K562 (cell line): ENCODE results near the gene CENPT. TPM values are rescaled to one million over a fixed set of nuclear protein-coding genes. Genes with fewer than 3 reads are reported as not detected.

ENCODE experiments used
- CLOCK ChIP-seq: fragments of 250-450 bp; sonication (Bioruptor Pico); IDR thresholded peaks from 2 replicates; pipeline ENCODE4 v1.4.0; 2020; ENCODE audit warnings: mild to moderate bottlenecking, moderate library complexity, borderline replicate concordance
- FOSL1 ChIP-seq: fragments of 200-800 bp; sonication (Bioruptor generic); conservative IDR thresholded peaks from 2 replicates; pipeline ENCODE4 v1.6.1; 2016; ENCODE audit warnings: missing genetic modification characterization, missing compliant biosample characterization
- GATAD2A ChIP-seq: fragments of 450-650 bp; IDR thresholded peaks from 2 replicates; pipeline ENCODE4 v1.6.1; 2017
- HSF4 ChIP-seq: fragments of 250-450 bp; sonication (Bioruptor Pico); IDR thresholded peaks from 2 replicates; pipeline ENCODE4 v2.1.2; 2022; ENCODE audit warnings: mild to moderate bottlenecking, moderate library complexity, borderline replicate concordance
- MCM5 ChIP-seq: fragments of 450-650 bp; IDR thresholded peaks from 2 replicates; pipeline ENCODE4 v1.6.1; 2016; ENCODE audit warnings: low read depth
- MYBL2 ChIP-seq, 2 experiments: fragments of 450-650 bp in 1 of 2; sonication (generic) in 1 of 2; formaldehyde crosslinking in 1 of 2; IDR thresholded peaks; 2 replicates each; pipeline versions ENCODE4 v1.6.1 to v1.8.1; 2017 to 2022; ENCODE audit warnings: borderline replicate concordance in 1 of 2, inconsistent platforms in 1 of 2, low read depth in 1 of 2, mild to moderate bottlenecking in 1 of 2, missing genetic modification reagents in 1 of 2, moderate library complexity in 1 of 2
- NCOR1 ChIP-seq: fragments of 450-650 bp; IDR thresholded peaks from 2 replicates; pipeline ENCODE4 v1.6.1; 2016; ENCODE audit warnings: mild to moderate bottlenecking, moderate library complexity
- NONO ChIP-seq, 2 experiments: fragments of 200-400 bp in 1 of 2; fragments of 450-650 bp in 1 of 2; formaldehyde crosslinking in 1 of 2; IDR thresholded peaks; 2 replicates each; pipeline ENCODE4 v1.6.1; 2017; ENCODE audit warnings: low read depth in 2 of 2, mild to moderate bottlenecking in 2 of 2, moderate library complexity in 2 of 2, low read length in 1 of 2
- PCBP1 ChIP-seq: fragments of 200-400 bp; formaldehyde crosslinking; IDR thresholded peaks from 2 replicates; pipeline ENCODE4 v1.6.1; 2018; ENCODE audit warnings: mild to moderate bottlenecking, low read depth, low read length; ENCODE audit not compliant: poor library complexity, severe bottlenecking
- PHF20 ChIP-seq: fragments of 450-650 bp; IDR thresholded peaks from 2 replicates; pipeline ENCODE4 v1.6.1; 2018; ENCODE audit not compliant: partially characterized antibody
- POLR2G ChIP-seq: fragments of 200-400 bp; formaldehyde crosslinking; IDR thresholded peaks from 2 replicates; pipeline ENCODE4 v1.6.1; 2017; ENCODE audit warnings: low read depth, mild to moderate bottlenecking, antibody characterized with exemption, low read length, moderate library complexity
- RAD51 ChIP-seq: fragments of 450-650 bp; IDR thresholded peaks from 2 replicates; pipeline ENCODE4 v1.7.1; 2016; ENCODE audit warnings: low read depth, mild to moderate bottlenecking, borderline replicate concordance
- ZBTB1 ChIP-seq: sonication (generic); formaldehyde crosslinking; IDR thresholded peaks from 2 replicates; pipeline ENCODE4 v1.8.1; 2023; ENCODE audit warnings: missing genetic modification reagents, low read depth, mild to moderate bottlenecking, borderline replicate concordance
- ZBTB7A ChIP-seq: IDR thresholded peaks from 2 replicates; pipeline ENCODE4 v1.6.1; 2011; ENCODE audit warnings: low read depth, mild to moderate bottlenecking, low read length, moderate library complexity, borderline replicate concordance; ENCODE audit not compliant: control insufficient read depth
- ZNF197 ChIP-seq: fragments of 200-800 bp; sonication (Bioruptor generic); IDR thresholded peaks from 2 replicates; pipeline ENCODE4 v1.6.1; 2016; ENCODE audit warnings: low read depth, missing genetic modification characterization, missing compliant biosample characterization
- ZNF253 ChIP-seq: fragments of 250-450 bp; sonication (Bioruptor Pico); conservative IDR thresholded peaks from 2 replicates; pipeline ENCODE4 v1.6.1; 2021; ENCODE audit warnings: mild to moderate bottlenecking
- ZNF395 ChIP-seq: fragments of 200-800 bp; sonication (Bioruptor generic); IDR thresholded peaks from 2 replicates; pipeline ENCODE4 v1.6.1; 2017; ENCODE audit warnings: missing genetic modification characterization, missing compliant biosample characterization
- ZZZ3 ChIP-seq: fragments of 450-650 bp; IDR thresholded peaks from 2 replicates; pipeline ENCODE4 v1.6.1; 2016; ENCODE audit warnings: antibody characterized with exemption, mild to moderate bottlenecking, moderate library complexity
- polyA plus RNA-seq, 8 experiments: library from polyadenylated mRNA; depleted of rRNA in 4 of 8; stranded (reverse) in 5 of 8; unstranded in 3 of 8; fragments of >200 nt; fragmentation: Nextera tagmentation in 2 of 8; fragmentation: Illumina TruSeq in 1 of 8; extraction: Ambion mirVana in 2 of 8; extraction: Trizol in 1 of 8; gene quantifications; 2 replicates each; pipeline versions ENCODE4 v1.2.1 to v1.2.3, GENCODE V29; 2011 to 2014; ENCODE audit warnings: inconsistent platforms in 1 of 8, missing spikeins in 1 of 8
- total RNA-seq, 7 experiments: library from RNA; depleted of rRNA in 6 of 7; stranded (reverse); fragments of >200 nt in 6 of 7; fragmentation: Illumina TruSeq in 2 of 7; extraction: Trizol in 2 of 7; gene quantifications; 2 replicates each; pipeline versions ENCODE4 v1.2.1 to v1.2.3, GENCODE V29; 2011 to 2021; ENCODE audit warnings: low replicate concordance in 1 of 7
- TF ChIP-seq, protein P1 (sequence below): sonication (generic); formaldehyde crosslinking; IDR thresholded peaks from 2 replicates; pipeline ENCODE4 v1.8.1; 2023; ENCODE audit warnings: mild to moderate bottlenecking, missing genetic modification reagents
- TF ChIP-seq, protein P2 (sequence below): sonication (generic); formaldehyde crosslinking; IDR thresholded peaks from 2 replicates; pipeline ENCODE4 v1.9.0; 2022; ENCODE audit warnings: mild to moderate bottlenecking, missing genetic modification reagents

CENPT gene
- total and polyA plus RNA-seq, 9 of the 15 experiments (the other 6 are each of a cell fraction or from before 2014, with no cell fraction given) = 3.6 to 94.2 (median 44.1) TPM

GRCh38 chr16:67847064-67847861 lies at the start of gene CENPT (continued):
- no peak for TF ChIP-seq GATAD2A
- TF ChIP-seq MYBL2 (IDR thresholded peaks at IDR 0.05; ENCODE audit: low read depth) = no peak
- TF ChIP-seq MYBL2 (CRISPR knock-in tag; IDR thresholded peaks at IDR 0.05; ENCODE audit: borderline replicate concordance) = no peak
- TF ChIP-seq, protein P1, sequence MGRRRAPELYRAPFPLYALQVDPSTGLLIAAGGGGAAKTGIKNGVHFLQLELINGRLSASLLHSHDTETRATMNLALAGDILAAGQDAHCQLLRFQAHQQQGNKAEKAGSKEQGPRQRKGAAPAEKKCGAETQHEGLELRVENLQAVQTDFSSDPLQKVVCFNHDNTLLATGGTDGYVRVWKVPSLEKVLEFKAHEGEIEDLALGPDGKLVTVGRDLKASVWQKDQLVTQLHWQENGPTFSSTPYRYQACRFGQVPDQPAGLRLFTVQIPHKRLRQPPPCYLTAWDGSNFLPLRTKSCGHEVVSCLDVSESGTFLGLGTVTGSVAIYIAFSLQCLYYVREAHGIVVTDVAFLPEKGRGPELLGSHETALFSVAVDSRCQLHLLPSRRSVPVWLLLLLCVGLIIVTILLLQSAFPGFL (CRISPR knock-in tag) = 0 out of 2 replicates have a peak, but pooled peaks have one; percentile 13
- TF ChIP-seq PHF20 = no peak
- peak; percentile 47; the same call in 1 of the 2 replicates for TF ChIP-seq ZBTB7A
- peak; percentile 51 for TF ChIP-seq PCBP1
- TF ChIP-seq, protein P2, sequence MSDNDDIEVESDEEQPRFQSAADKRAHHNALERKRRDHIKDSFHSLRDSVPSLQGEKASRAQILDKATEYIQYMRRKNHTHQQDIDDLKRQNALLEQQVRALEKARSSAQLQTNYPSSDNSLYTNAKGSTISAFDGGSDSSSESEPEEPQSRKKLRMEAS = 0 out of 2 replicates have a peak, but pooled peaks have one; percentile 1
- TF ChIP-seq ZNF197 (CRISPR knock-in tag) = no peak
- TF ChIP-seq RAD51 = no peak
- no peak for TF ChIP-seq ZBTB1 (CRISPR knock-in tag)
- TF ChIP-seq FOSL1 (tag) = peak; percentile 21; the same call in 1 of the 2 replicates
- TF ChIP-seq ZNF395 (CRISPR knock-in tag) = no peak
- peak; percentile 53 to 69; a peak in 3 of 4 replicates for TF ChIP-seq NONO (IDR thresholded peaks at IDR 0.05; ENCODE audit: low read depth in 2 of 2, low read length in 1 of 2)
- no peak for TF ChIP-seq CLOCK (CRISPR knock-in tag)
- TF ChIP-seq HSF4 = no peak
- TF ChIP-seq POLR2G = peak; percentile 49
- TF ChIP-seq NCOR1 = peak; percentile 18; the same call in 1 of the 2 replicates
- TF ChIP-seq MCM5 = no peak
- TF ChIP-seq ZNF253 (CRISPR knock-in tag) = no peak
- 0 out of 2 replicates have a peak, but pooled peaks have one; percentile 57 for TF ChIP-seq ZZZ3
